ENCODE results near the gene ZNHIT2. TPM values are rescaled to one million over a fixed set of nuclear protein-coding genes. Genes with fewer than 3 reads are reported as not detected.

ZNHIT2 gene
- total and polyA plus RNA-seq, 2 of the 13 experiments (the other 11 are each of a cell fraction or from before 2014, with no cell fraction given) = 1.1 to 6.5 TPM

- TF ChIP-seq MTA3 (CRISPR knock-in tag; IDR thresholded peaks at IDR 0.05) = no peak
- TF ChIP-seq SATB2 (CRISPR knock-in tag; IDR thresholded peaks at IDR 0.05) = no peak
- no peak for TF ChIP-seq ZNF30 (CRISPR knock-in tag; IDR thresholded peaks at IDR 0.05)
- peak; percentile 94 for TF ChIP-seq KMT2A (CRISPR knock-in tag; IDR thresholded peaks at IDR 0.05)
- no peak for TF ChIP-seq PHB2 (IDR thresholded peaks at IDR 0.05; ENCODE audit: partially characterized antibody)
- peak; percentile 36 for TF ChIP-seq AGO1 (IDR thresholded peaks at IDR 0.05; ENCODE audit: low read depth, low read length, poor library complexity, severe bottlenecking)
- TF ChIP-seq JARID2 (CRISPR knock-in tag; IDR thresholded peaks at IDR 0.05; ENCODE audit: insufficient replicate concordance) = peak; percentile 24
- peak; percentile 68; the same call in 1 of the 2 replicates for TF ChIP-seq CSRNP2 (CRISPR knock-in tag; conservative IDR thresholded peaks at IDR 0.05; ENCODE audit: low read depth)
- no peak for TF ChIP-seq ELK4 (CRISPR knock-in tag; IDR thresholded peaks at IDR 0.05; ENCODE audit: borderline replicate concordance)
- TF ChIP-seq NCOA5 (CRISPR knock-in tag; IDR thresholded peaks at IDR 0.05) = no peak
- no peak for TF ChIP-seq ATM (IDR thresholded peaks at IDR 0.05; ENCODE audit: borderline replicate concordance)
- no peak for TF ChIP-seq NBN (conservative IDR thresholded peaks at IDR 0.05)
- peak; percentile 98 for TF ChIP-seq SP4 (CRISPR knock-in tag; IDR thresholded peaks at IDR 0.05)
- TF ChIP-seq ZNF160 (CRISPR knock-in tag; IDR thresholded peaks at IDR 0.05) = peak; percentile 21; the same call in 1 of the 2 replicates
- TF ChIP-seq ETV6 (CRISPR knock-in tag; conservative IDR thresholded peaks at IDR 0.05) = peak; percentile 85; the same call in 1 of the 2 replicates
- TF ChIP-seq HNRNPUL1 (IDR thresholded peaks at IDR 0.05; ENCODE audit: low read depth, low read length) = no peak
- TF ChIP-seq KAT7 (CRISPR knock-in tag; IDR thresholded peaks at IDR 0.05; ENCODE audit: borderline replicate concordance) = peak; percentile 71; the same call in 1 of the 2 replicates
- 0 out of 2 replicates have a peak, but pooled peaks have one; percentile 38 for TF ChIP-seq THAP7 (CRISPR knock-in tag; IDR thresholded peaks at IDR 0.05)
- TF ChIP-seq RAD21 (CRISPR knock-in tag; IDR thresholded peaks at IDR 0.05) = peak; percentile 37; the same call in 1 of the 2 replicates
- 0 out of 2 replicates have a peak, but pooled peaks have one; percentile 80 for TF ChIP-seq KLF9 (CRISPR knock-in tag; IDR thresholded peaks at IDR 0.05; ENCODE audit: low read depth)
- TF ChIP-seq ZBTB21 (CRISPR knock-in tag; IDR thresholded peaks at IDR 0.05) = peak; percentile 75; the same call in 1 of the 2 replicates
- TF ChIP-seq RBFOX2 (IDR thresholded peaks at IDR 0.05; ENCODE audit: low read depth, low read length) = peak; percentile 92
- TF ChIP-seq ZNF816 (CRISPR knock-in tag; IDR thresholded peaks at IDR 0.05; ENCODE audit: borderline replicate concordance) = no peak
- TF ChIP-seq ZNF224 (CRISPR knock-in tag; IDR thresholded peaks at IDR 0.05) = no peak
- TF ChIP-seq MAFF (IDR thresholded peaks at IDR 0.05; ENCODE audit: low read depth, low read length) = no peak
- TF ChIP-seq GTF2F1 (IDR thresholded peaks at IDR 0.05; ENCODE audit: low read length) = no peak
- TF ChIP-seq ZNF788 (CRISPR knock-in tag; IDR thresholded peaks at IDR 0.05; ENCODE audit: borderline replicate concordance) = peak; percentile 96; the same call in 1 of the 2 replicates
- TF ChIP-seq ZNF296 (CRISPR knock-in tag; conservative IDR thresholded peaks at IDR 0.05) = no peak
- TF ChIP-seq TBX2 (CRISPR knock-in tag; IDR thresholded peaks at IDR 0.05; ENCODE audit: borderline replicate concordance) = peak; percentile 61; the same call in 1 of the 2 replicates
- TF ChIP-seq WIZ (CRISPR knock-in tag; IDR thresholded peaks at IDR 0.05) = no peak
These were observed 33.5 kb downstream of the ZNHIT2 start, which contains the start of the genes CDCA5 and ZFPL1 (continued) for GRCh38 chr11:65083834-65084597.
